Measurements from ENCODE around the gene PNPO.
"Not testable (repeated sequence)": the region's sequence is repeated elsewhere in the genome, so short reads cannot be mapped to it uniquely, and the experiment has no call there.

PNPO gene

GRCh38 chr17:47918991-47919390, 22.4 kb upstream of the PNPO start:
- no peak for DNase-seq

GRCh38 chr17:47919889-47920288, 21.5 kb upstream of the PNPO start:
- DNase-seq = not testable (repeated sequence)

DNA sequence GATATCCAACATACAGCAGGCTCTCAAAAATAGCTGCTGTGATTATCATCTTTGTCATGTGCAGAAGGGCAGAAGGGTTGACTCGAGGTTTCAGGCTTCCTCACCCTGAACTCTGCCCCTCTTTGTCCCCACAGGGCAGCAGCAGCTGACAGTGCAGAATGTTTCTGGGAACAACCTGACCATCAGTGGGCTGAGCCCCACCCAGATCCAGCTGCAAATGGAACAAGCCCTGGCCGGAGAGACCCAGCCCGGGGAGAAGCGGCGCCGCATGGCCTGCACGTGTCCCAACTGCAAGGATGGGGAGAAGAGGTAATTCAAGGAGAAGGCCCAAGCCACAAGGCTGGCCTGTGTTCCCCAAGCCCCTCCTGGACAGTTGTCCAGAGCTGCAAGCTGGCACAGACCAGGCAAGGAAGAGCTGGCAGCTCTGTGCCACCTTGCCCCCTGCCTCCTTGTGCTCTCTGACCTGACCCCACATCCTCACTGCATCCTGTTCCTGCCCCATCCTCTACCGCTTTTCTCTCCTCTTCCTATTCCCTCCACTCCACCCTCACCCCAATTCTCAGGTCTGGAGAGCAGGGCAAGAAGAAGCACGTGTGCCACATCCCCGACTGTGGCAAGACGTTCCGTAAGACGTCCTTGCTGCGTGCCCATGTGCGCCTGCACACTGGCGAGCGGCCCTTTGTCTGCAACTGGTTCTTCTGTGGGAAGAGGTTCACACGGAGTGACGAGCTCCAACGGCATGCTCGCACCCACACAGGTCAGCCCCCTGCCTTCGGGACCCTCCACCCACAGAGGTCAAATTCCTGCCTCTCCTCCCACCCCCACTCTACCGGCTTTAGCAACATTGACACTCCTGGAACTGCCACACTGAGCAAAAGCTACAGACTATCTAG, 16.3 kb upstream of the PNPO start:
- DNase-seq = no peak

- DNase-seq = no peak
Observed at GRCh38 chr17:47925678-47925988, 15.7 kb upstream of the PNPO start.

DNA sequence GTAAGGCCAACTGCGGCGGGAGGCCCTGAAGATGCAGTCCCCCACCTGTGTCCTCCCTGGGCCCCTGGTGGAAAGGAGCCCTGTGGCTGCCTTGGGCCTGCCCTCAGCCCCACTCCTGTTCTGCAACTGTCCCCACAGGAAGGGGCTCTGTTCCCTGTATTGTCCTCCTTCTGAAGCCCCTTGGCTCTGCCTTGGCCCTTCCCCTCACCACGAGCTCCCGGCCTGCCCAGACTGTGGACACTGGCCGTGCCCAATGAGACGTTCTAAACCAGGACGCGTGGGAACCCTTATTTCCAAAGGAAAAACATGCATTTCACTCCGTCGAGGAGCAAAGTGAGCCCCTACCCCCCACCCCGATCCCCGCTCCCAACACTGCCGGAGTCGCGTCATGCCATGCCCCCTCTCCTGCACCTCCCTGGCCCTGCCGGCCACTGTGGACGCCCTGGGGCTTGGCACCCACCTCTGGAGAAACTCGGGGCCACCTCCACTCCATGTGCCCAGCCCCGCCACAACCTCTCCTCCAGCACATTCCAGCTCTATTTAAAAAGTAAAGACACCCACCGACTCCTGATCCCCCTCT, 13.5 kb upstream of the PNPO start:
- no peak for DNase-seq

- DNase-seq = no peak
Observed at GRCh38 chr17:47928415-47928814, 13.0 kb upstream of the PNPO start.

GRCh38 chr17:47929218-47930000, 12.0 kb upstream of the PNPO start:
- DNase-seq = no peak

GRCh38 chr17:47931848-47932247, 9.5 kb upstream of the PNPO start:
- no peak for DNase-seq

DNA sequence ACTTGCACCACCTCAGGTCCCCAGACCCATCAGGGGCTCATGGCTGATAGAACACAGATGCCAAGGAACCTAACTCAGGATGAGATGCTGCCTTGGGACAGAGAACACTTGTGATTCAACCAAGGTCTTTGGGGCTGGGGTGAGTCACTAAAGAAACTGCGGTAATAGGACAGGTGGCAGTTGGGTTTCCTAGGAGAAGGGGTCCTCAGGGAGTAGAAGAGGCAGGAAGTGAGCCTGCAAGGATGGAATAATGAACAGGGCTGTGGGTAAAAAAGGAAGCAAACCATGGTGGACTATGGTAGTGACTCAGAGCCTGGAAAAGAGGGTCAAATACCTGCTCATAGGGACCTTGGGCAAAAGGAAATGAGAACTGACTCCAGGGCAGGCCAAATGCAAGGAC, 6.5 kb upstream of the PNPO start:
- DNase-seq = no peak

DNA sequence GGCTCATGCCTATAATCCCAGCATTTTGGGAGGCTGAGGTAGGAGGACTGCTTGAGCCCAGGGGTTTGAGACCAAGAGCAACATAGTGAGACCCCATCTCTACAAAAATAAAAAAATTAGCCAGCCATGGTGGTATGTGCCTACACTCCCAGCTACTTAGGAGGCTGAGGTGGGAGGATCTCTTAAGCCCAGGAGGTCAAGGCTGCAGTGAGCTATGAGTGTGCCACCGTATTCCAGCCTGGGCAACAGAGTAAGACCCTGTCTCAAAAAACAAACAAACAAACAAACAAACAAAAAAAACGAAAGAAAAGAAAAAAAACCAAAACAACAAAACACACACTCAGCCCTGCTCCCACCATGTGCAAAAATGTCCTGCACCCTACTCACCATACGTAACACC, 5.9 kb upstream of the PNPO start:
- not testable (repeated sequence) for DNase-seq

GRCh38 chr17:47935961-47936360, 5.4 kb upstream of the PNPO start:
- no peak for DNase-seq

GRCh38 chr17:47937941-47938340, 3.4 kb upstream of the PNPO start:
- no peak for DNase-seq

GRCh38 chr17:47942096-47942510, 732 bp downstream of the PNPO start:
- no peak for DNase-seq

GRCh38 chr17:47942568-47942967, 1.2 kb downstream of the PNPO start:
- no peak for DNase-seq

- DNase-seq = no peak
Observed at GRCh38 chr17:47945080-47945479, 3.7 kb downstream of the PNPO start.

DNA sequence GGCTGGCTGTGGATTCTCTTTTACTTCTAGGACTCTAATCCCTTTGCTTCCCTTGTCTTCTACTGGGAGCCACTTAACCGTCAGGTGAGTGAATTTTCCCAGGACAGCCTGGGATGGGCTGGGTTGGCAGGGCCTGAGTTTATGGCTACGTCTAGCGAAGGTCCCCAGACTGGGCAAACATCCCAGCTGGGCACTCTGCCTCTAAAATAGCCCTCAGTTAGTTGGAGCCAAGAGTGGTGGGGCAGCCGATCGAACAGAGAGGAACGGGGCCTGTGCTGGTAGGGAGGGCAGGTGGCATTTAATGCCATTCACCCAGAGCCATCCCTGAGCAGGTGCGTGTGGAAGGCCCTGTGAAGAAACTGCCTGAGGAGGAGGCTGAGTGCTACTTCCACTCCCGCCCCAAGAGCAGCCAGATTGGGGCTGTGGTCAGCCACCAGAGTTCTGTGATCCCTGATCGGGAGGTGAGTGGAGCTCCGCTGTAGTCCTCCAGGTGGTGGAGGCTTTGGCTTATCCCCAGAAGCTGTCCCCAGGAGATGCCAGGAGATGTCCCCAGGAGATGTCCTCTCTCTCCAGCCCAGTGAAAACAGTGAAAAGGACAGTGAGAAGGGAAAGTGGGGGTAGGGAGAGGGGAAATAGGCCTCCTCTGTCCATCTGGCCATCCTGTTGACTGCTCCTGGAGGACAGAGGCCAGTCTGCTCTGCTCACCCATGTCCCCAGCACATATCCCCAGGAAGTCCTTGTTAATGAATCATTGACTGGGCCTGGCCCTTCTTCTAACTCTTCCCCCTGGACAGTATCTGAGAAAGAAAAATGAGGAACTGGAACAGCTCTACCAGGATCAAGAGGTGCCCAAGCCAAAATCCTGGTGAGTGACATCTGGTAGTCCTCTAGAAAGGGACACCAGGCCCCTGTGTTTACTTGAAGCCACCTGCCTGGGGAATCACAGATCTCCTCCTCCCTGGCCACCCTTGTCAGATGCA, 4.4 kb downstream of the PNPO start:
- no peak for DNase-seq

DNA sequence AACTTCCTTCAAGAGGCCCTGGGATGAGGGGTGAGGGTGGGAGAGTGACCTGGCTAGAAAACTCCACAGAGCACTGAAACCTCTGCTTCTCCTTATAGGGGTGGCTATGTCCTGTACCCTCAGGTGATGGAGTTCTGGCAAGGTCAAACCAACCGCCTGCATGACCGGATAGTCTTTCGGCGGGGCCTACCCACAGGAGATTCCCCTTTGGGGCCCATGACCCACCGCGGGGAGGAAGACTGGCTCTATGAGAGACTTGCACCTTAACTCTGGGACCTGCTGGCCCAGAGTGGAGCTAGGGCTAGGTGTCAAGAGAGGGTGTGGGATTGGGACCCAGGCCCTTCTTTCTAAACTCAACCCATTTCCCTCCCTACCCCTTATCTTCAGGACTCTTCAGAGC, 5.1 kb downstream of the PNPO start:
- no peak for DNase-seq

GRCh38 chr17:47946929-47947397, 5.6 kb downstream of the PNPO start:
- peak; percentile 68 for DNase-seq

- no peak for DNase-seq
Observed at GRCh38 chr17:47948706-47949196, 7.4 kb downstream of the PNPO start.

DNA sequence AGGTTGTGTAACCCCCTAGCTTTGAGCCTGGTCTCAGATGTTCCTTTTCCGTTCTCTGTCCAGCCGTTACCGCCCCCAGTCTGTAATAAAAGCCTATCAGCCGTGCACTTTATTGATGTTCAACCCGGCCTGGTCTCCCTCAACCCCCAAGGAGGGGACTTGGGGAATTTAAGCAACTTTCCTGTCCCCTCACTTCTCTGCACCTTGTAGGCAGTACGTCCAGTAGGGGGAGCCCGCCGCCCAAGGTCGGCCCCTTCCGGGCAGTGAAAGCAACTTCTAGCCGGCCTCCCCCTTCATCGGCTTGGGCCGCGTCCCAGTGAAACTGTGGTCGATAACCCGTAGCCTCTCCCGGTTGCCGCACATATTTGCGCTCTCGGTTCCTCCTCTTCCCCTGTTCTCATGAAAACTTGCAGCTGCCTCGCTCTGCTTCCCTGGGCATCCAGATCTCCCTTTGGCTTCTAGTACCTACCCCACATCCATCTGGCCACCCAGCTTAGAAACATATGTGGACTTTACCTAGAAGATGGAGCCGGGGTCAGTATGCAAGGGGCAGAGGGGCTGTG, 7.9 kb downstream of the PNPO start:
- DNase-seq = peak; percentile 77

GRCh38 chr17:47949946-47950345, 8.6 kb downstream of the PNPO start:
- no peak for DNase-seq

DNA sequence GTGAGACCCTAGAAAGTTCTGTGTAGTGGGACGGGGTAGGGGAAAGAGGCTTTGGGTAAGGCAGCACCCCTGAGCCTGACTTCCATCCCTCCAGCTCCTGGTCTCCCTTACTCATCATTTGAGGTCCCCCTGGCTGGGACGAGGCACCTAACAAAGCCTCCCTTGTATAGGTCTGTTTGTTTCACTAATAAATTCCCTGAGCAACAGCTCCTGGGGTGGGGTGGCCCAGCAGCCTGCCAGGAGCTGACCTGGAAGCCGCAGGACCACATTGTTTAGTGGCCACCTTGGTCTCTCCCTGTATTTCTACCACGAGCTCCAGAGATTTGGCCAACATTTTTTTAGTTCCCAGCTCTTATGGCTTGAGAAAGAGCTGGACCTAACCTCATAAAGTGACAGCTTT, 9.1 kb downstream of the PNPO start:
- no peak for DNase-seq

All from NCI-H345 (cell line).